Kidney (tissue), 14 donors: ENCODE measurements around the gene ZNF467. TPM values are rescaled to one million over a fixed set of nuclear protein-coding genes. Genes with fewer than 3 reads are reported as not detected.

ENCODE experiments used
- DNase-seq, 5 donors: peaks; one replicate each; pipeline ENCODE4 v3.0.0-alpha.2; 2013 to 2020
- FAIRE-seq: peaks from 2 replicates; lab custom pipeline; 2012; peaks lifted over from hg19 to GRCh38; lab: Jason Lieb, UNC
- H3K27ac ChIP-seq, 2 donors: one replicate each; pipeline ENCODE4 v1.7.0; 2013; ENCODE audit warnings: low read depth in 2 of 2, low read length in 2 of 2, inconsistent platforms in 1 of 2
- H3K27me3 ChIP-seq: one replicate; pipeline ENCODE4 v1.7.1; 2013; ENCODE audit warnings: low read length, inconsistent platforms; ENCODE audit not compliant: control insufficient read depth, insufficient read depth
- H3K36me3 ChIP-seq, 3 donors: one replicate each; pipeline versions ENCODE4 v1.7.0 to v1.7.1; 2013; ENCODE audit warnings: low read length in 3 of 3, control low read depth in 1 of 3, inconsistent platforms in 1 of 3; ENCODE audit not compliant: insufficient read depth in 3 of 3, control insufficient read depth in 2 of 3
- H3K4me1 ChIP-seq, 3 donors: one replicate each; pipeline versions ENCODE4 v1.7.0 to v1.7.1; 2013; ENCODE audit warnings: low read length in 3 of 3, inconsistent platforms in 1 of 3, low read depth in 1 of 3; ENCODE audit not compliant: control insufficient read depth in 2 of 3, insufficient read depth in 2 of 3
- H3K4me3 ChIP-seq, 3 donors: one replicate each; pipeline versions ENCODE4 v1.7.0 to v1.8.1; 2013; ENCODE audit warnings: low read length in 3 of 3, control low read depth in 1 of 3, inconsistent platforms in 1 of 3
- H3K9ac ChIP-seq, 3 donors: one replicate each; pipeline versions ENCODE4 v1.7.0 to v1.7.1; 2013; ENCODE audit warnings: low read length in 3 of 3, control low read depth in 1 of 3, inconsistent platforms in 1 of 3
- H3K9me3 ChIP-seq, 3 donors: one replicate each; pipeline versions ENCODE4 v1.7.0 to v1.7.1; 2013; ENCODE audit warnings: low read length in 3 of 3, control low read depth in 1 of 3, inconsistent platforms in 1 of 3; ENCODE audit not compliant: control insufficient read depth in 2 of 3, insufficient read depth in 1 of 3
- intact Hi-C: fragments of 100-400 bp; cut with DNase I; formaldehyde crosslinking; loops from one replicate; pipeline ENCODE4 v1.11.1; 2022
- polyA plus RNA-seq: library from polyadenylated mRNA; stranded (reverse); fragments of 350-450 nt; fragmentation: Illumina TruSeq; extraction: RNeasy Lipid Tissue Mini Kit (QIAGEN cat#74804); gene quantifications from one replicate; pipeline ENCODE4 v1.2.3, GENCODE V29; 2014; ENCODE audit warnings: low read depth, low replicate concordance; ENCODE audit not compliant: insufficient read depth
- total RNA-seq: library from RNA; stranded (reverse); fragmentation: NEBNext Ultra II Directional; extraction: Animal tissue kit (Norgen Biotek cat#: 25700); gene quantifications from one replicate; pipeline ENCODE4 v1.2.1, GENCODE V29; 2021
- TF ChIP-seq, protein P1 (sequence below): IDR thresholded peaks from 3 replicates; pipeline ENCODE4 v1.5.1; 2012; ENCODE audit warnings: mild to moderate bottlenecking, moderate library complexity, borderline replicate concordance; ENCODE audit not compliant: insufficient read depth; ENCODE audit errors: extremely low read depth
- donor health status: control.
- donor health status: control.
- donor health status: control.
- donor health status: control.
- donor health status: control.
- donor health status: DM: yes; HTN: yes; CAD: no.
- donor health status: Normal renal cell carcinoma (clear cell type).

The ZNF467 gene
- total and polyA plus RNA-seq, 2 donors from 2014 or later, result 15.0 to 24.5 TPM

DNA sequence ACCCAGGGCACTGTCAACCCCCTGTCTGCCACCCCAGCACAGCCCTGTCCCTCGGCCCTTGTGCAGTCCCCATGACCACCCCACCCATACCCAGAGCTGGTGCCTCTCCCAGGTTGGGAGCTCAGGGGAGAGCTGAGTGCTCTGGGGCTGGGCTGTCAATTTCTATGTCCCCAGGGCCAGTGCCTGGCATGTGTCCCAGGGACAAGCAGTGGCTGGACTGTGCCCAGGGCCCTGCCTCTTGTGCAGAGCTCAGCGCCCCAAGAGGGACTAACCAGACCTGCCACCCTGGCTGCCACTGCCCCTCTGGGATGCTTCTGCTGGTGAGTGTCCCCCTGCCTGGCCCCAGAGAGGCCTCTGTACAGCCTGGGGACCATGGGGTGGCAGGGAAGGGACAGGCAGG, 35.8 kb upstream of the ZNF467 start:
- intact Hi-C loops, result no loop called here
- H3K4me3 ChIP-seq, result no peak overlapping the region
- DNase-seq, result no peak

DNA sequence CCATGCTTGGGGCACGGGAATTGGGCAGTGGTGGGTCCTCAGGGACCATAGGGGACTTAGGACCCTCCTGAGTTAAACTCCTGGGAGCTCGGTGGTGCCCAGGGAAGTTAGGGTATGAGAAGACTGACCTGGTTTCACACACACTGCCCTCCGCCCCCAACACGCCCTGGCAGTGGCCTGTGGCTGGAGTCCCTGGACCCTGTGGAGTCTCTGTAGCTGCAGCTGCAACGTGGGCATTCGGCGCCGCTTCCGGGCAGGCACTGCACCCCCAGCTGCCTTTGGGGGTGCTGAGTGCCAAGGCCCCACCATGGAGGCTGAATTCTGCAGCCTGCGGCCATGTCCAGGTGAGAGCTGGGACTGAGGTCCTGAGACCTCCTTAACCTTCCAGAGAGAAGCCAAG, 34.9 kb upstream of the ZNF467 start:
- Histone ChIP-seq H3K27ac (no peak overlapping the region), H3K36me3 (no peaks in the 10 kb centered on the region), H3K27me3 (no peaks in the 10 kb centered on the region), H3K4me3 (no peak overlapping the region), H3K9ac (no peak overlapping the region), H3K9me3 (no peaks in the 10 kb centered on the region), H3K4me1 (no peaks in the 10 kb centered on the region)
- DNase-seq (no peak), FAIRE-seq (no peak)
- TF ChIP-seq, protein P1, sequence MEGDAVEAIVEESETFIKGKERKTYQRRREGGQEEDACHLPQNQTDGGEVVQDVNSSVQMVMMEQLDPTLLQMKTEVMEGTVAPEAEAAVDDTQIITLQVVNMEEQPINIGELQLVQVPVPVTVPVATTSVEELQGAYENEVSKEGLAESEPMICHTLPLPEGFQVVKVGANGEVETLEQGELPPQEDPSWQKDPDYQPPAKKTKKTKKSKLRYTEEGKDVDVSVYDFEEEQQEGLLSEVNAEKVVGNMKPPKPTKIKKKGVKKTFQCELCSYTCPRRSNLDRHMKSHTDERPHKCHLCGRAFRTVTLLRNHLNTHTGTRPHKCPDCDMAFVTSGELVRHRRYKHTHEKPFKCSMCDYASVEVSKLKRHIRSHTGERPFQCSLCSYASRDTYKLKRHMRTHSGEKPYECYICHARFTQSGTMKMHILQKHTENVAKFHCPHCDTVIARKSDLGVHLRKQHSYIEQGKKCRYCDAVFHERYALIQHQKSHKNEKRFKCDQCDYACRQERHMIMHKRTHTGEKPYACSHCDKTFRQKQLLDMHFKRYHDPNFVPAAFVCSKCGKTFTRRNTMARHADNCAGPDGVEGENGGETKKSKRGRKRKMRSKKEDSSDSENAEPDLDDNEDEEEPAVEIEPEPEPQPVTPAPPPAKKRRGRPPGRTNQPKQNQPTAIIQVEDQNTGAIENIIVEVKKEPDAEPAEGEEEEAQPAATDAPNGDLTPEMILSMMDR, result no peak
- intact Hi-C loops, result no loop called here

More for the DNA sequence above, 35.8 kb upstream of the ZNF467 start:
- Histone ChIP-seq H3K9ac (no peak overlapping the region), H3K9me3 (no peaks in the 10 kb centered on the region), H3K27me3 (no peaks in the 10 kb centered on the region), H3K4me1 (no peaks in the 10 kb centered on the region), H3K27ac (no peak overlapping the region), H3K36me3 (no peaks in the 10 kb centered on the region)
- no peak for FAIRE-seq
- TF ChIP-seq, protein P1, result no peak

DNA sequence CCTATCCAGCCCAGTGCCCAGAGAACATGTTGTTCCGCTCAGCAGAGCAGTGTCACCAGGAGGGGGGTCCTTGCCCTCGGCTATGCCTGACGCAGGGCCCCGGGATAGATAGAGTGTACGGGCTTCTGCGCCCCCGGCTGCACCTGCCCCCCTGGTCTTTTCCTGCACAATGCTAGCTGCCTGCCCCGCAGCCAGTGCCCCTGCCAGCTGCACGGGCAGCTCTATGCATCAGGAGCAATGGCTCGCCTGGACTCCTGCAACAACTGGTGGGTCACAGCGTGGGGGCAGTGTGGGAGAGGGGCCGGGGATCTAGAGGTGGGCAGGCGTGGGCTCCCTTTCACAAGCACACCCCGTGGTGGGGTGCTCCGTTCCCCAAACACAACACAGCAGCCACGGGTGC, 33.3 kb upstream of the ZNF467 start:
- FAIRE-seq (no peak), DNase-seq (peak in 2 of 5 donors; percentile 34 to 39)
- Histone ChIP-seq H3K4me1 (no peaks in the 10 kb centered on the region), H3K9ac (no peak overlapping the region), H3K36me3 (no peaks in the 10 kb centered on the region), H3K4me3 (no peak overlapping the region), H3K27me3 (no peaks in the 10 kb centered on the region), H3K27ac (no peak overlapping the region), H3K9me3 (no peaks in the 10 kb centered on the region)
- TF ChIP-seq, protein P1, result no peak
- intact Hi-C loops, result no loop called here

DNA sequence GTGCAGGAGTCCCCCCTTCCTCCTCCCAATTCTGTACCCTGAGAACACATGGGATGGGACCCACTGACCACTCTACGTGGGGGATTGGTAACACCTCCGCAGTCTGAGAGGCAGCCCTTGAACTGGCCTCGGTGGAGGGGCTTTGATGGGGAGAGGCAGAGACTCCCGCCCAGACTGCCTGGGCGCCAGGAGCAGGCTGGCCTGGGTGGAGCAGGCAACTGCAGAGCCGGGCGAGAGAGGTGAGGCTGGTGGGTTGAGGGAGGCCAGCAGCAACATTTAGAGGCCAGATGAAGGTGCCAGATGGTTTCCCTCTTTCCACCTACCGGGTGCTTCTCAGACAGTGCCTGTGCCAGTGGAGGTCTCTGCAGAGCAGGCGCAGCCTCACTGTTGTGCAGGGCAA, 30.7 kb upstream of the ZNF467 start:
- FAIRE-seq (no peak), DNase-seq (no peak)
- H3K4me1 ChIP-seq, result no peaks in the 10 kb centered on the region
- no peak overlapping the region for H3K27ac ChIP-seq
- TF ChIP-seq, protein P1, result no peak
- H3K36me3 ChIP-seq, result no peaks in the 10 kb centered on the region
- H3K27me3 ChIP-seq, result no peaks in the 10 kb centered on the region
- H3K9me3 ChIP-seq, result no peaks in the 10 kb centered on the region
- no peak overlapping the region for H3K4me3 ChIP-seq
- intact Hi-C loops, result no loop called here
- H3K9ac ChIP-seq, result no peak overlapping the region
